Left lung (tissue), 10 donors: Measurements from ENCODE around the gene EID1. TPM values are rescaled to one million over a fixed set of nuclear protein-coding genes. Genes with fewer than 3 reads are reported as not detected.
"Not testable (repeated sequence)": the region's sequence is repeated elsewhere in the genome, so short reads cannot be mapped to it uniquely, and the experiment has no call there.

ENCODE experiments used
- ATAC-seq: fragments of 200-7000 bp; cut with Tn5 transposase; one replicate; pipeline ENCODE4 v1.9.1; 2020; ENCODE audit warnings: moderate library complexity
- DNase-seq, 4 donors: peaks; one replicate each; pipeline ENCODE4 v3.0.0-alpha.2; 2013 to 2020
- H3K27ac ChIP-seq, 2 donors: fragments of 200-600 bp; sonication (generic) in 1 of 2; one replicate each; pipeline versions ENCODE4 v1.5.0 to v1.8.0; 2020 to 2021
- H3K27me3 ChIP-seq, 2 donors: fragments of 200-600 bp; sonication (generic) in 1 of 2; one replicate each; pipeline versions ENCODE4 v1.5.0 to v1.8.0; 2020 to 2021
- H3K36me3 ChIP-seq, 2 donors: fragments of 200-600 bp; sonication (generic) in 1 of 2; one replicate each; pipeline versions ENCODE4 v1.5.0 to v1.8.0; 2020 to 2021
- H3K4me1 ChIP-seq, 2 donors: fragments of 200-600 bp; one replicate each; pipeline ENCODE4 v1.8.0; 2021
- H3K4me3 ChIP-seq, 2 donors: fragments of 200-600 bp; sonication (generic) in 1 of 2; one replicate each; pipeline versions ENCODE4 v1.5.0 to v1.8.0; 2020 to 2021; ENCODE audit warnings: mild to moderate bottlenecking in 1 of 2
- H3K9me3 ChIP-seq, 2 donors: fragments of 200-600 bp; sonication (generic) in 1 of 2; one replicate each; pipeline versions ENCODE4 v1.5.0 to v1.8.0; 2020 to 2021
- intact Hi-C, 2 donors: fragments of 100-400 bp; cut with DNase I; formaldehyde crosslinking; loops; one replicate each; pipeline versions ENCODE4 v1.11.2 to v1.14.2; 2022
- polyA plus RNA-seq, 6 donors: library from polyadenylated mRNA; unstranded; fragments of 120-200 nt; gene quantifications; one replicate each; pipeline ENCODE4 v1.2.1, GENCODE V29; 2013; ENCODE audit not compliant: insufficient read length in 6 of 6
- total RNA-seq, 2 donors: library from RNA; stranded (reverse); fragmentation: NEBNext Ultra II Directional; extraction: Animal tissue kit (Norgen Biotek cat#: 25700); gene quantifications; one replicate each; pipeline ENCODE4 v1.2.1, GENCODE V29; 2021
- TF ChIP-seq, protein P1 (sequence below), 2 donors: fragments of 200-600 bp; sonication (generic) in 1 of 2; IDR thresholded peaks; one replicate each; pipeline versions ENCODE4 v1.5.0 to v1.8.0; 2021; ENCODE audit warnings: antibody characterized with exemption in 2 of 2
- donor health status: DM: no; HTN: yes; CAD: no.
- donor health status: DM: no; HTN: no; CAD: no.

Gene EID1
- total and polyA plus RNA-seq, 8 donors: 80.2 to 301 (median 274) TPM

DNA sequence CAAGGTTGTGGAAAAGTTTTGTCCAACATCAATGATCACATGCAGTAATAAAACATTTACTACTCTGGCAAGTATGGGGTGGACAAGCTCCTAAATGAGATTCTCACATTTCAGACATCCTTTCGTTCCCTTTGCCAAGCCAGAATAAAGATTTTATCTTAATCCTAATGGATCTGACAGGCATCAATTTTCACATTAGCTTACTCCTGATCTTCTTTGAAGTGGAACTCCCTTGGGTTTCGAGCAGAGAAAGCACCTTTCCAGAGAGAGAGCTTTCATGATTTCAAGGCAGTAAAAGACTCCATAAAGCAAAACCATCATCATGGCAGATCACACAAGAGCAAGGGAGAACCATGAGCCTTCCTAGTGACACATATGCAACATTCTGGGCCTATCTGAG is 27.3 kb upstream of the EID1 start:
- no peak overlapping the region for H3K4me3 ChIP-seq

DNA sequence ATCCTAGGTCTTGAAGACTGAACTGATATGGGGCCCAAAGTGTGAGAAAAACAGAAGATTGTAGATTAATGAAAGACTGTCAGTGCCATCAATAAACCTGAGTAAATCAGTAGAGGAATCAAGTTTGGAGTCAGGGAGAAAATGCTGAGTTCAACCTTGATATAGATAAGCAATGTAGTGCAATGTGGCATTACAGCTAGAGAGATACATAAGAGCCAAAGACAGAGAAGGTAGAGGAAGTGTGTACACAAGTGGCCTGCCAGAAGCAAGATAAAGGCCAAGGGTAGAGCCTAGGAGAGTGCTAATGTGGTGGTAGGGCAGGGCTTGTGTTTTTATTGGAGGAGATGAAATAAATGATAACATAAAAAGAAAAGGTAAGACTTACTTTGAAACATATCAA is 26.0 kb upstream of the EID1 start:
- Histone ChIP-seq H3K4me1 (no peaks in the 10 kb centered on the region), H3K36me3 (no peaks in the 10 kb centered on the region), H3K27me3 (no peaks in the 10 kb centered on the region), H3K4me3 (no peak overlapping the region), H3K9me3 (no peaks in the 10 kb centered on the region), H3K27ac (no peak overlapping the region)
- intact Hi-C loops: no loop called here
- no peak for ATAC-seq
- TF ChIP-seq, protein P1, sequence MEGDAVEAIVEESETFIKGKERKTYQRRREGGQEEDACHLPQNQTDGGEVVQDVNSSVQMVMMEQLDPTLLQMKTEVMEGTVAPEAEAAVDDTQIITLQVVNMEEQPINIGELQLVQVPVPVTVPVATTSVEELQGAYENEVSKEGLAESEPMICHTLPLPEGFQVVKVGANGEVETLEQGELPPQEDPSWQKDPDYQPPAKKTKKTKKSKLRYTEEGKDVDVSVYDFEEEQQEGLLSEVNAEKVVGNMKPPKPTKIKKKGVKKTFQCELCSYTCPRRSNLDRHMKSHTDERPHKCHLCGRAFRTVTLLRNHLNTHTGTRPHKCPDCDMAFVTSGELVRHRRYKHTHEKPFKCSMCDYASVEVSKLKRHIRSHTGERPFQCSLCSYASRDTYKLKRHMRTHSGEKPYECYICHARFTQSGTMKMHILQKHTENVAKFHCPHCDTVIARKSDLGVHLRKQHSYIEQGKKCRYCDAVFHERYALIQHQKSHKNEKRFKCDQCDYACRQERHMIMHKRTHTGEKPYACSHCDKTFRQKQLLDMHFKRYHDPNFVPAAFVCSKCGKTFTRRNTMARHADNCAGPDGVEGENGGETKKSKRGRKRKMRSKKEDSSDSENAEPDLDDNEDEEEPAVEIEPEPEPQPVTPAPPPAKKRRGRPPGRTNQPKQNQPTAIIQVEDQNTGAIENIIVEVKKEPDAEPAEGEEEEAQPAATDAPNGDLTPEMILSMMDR (IDR thresholded peaks at IDR 0.05): no peak
- no peak for DNase-seq

More for the DNA sequence above, 27.3 kb upstream of the EID1 start:
- no peaks in the 10 kb centered on the region for H3K27me3 ChIP-seq
- intact Hi-C loops: no loop called here
- no peak overlapping the region for H3K27ac ChIP-seq
- H3K4me1 ChIP-seq: no peaks in the 10 kb centered on the region
- no peaks in the 10 kb centered on the region for H3K36me3 ChIP-seq
- TF ChIP-seq, protein P1 (IDR thresholded peaks at IDR 0.05): no peak
- no peak for ATAC-seq
- DNase-seq: no peak
- no peaks in the 10 kb centered on the region for H3K9me3 ChIP-seq

DNA sequence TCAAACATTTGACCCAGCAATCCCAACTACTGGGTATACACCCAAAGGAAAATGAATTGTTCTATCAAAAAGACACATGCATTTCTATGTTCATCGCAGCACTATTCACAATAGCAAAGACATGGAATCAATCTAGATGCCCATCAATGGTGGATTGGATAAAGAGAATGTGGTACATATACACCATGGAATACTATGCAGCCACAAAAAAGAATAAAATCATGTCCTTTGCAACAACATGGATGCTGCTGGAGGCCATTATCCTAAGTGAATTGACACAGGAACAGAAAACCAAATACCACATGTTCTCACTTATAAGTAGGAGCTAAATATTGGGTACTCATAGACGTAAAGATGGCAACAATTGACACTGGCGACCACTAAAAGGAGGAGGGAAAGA is 23.5 kb upstream of the EID1 start:
- H3K36me3 ChIP-seq, DNase-seq, H3K4me1 ChIP-seq, H3K4me3 ChIP-seq, ATAC-seq, H3K9me3 ChIP-seq, H3K27ac ChIP-seq, intact Hi-C loops, H3K27me3 ChIP-seq: not testable (repeated sequence)

DNA sequence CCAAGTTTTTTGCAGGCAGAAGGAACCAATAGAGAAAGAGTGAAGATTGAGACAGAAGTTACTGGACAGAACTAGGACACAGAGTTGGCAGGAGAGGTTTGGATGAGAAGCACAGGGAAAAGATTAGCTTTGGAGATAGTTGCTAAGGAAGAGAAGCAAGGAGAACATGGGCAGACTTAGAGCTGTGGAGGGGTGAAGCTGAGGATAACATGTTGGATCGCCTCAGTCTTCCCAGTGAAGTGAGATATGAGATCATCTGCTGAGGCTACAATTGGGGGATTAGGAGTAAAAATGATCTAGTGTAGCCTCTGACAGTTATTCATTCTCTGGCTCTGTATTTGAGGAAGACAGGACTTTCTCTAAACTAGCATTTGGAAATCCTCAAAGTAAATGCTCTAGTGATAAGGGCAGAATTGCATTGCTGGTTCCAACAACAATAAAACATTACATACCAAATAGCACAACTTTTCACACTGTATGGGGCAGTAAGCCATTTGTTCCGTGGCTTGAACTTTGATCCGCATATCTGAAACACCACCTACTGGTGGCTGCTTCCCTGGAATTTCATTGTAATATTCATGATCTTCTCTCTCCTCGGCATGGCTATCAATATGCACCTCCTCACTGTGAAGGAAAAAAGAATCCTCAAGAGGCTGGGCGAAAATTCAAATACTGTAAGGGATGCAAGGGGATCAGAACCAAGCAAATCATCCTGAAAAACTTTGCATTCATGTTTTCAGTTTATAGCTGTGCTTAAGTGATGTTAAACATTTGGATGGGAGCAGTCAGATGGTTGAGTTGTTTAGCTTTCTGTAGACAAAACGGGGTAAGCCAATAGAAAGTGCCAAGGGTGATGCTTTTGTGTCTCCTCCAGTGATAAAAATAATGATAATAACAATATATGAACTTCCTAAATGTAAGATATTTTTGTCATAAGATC is 22.2 kb upstream of the EID1 start:
- Histone ChIP-seq H3K27me3 (no peaks in the 10 kb centered on the region), H3K36me3 (no peaks in the 10 kb centered on the region), H3K9me3 (no peaks in the 10 kb centered on the region), H3K4me1 (no peaks in the 10 kb centered on the region), H3K27ac (no peak overlapping the region), H3K4me3 (no peak overlapping the region)
- intact Hi-C loops: no loop called here
- peak in 2 of 4 donors; percentile 25 to 41 for DNase-seq
- TF ChIP-seq, protein P1 (IDR thresholded peaks at IDR 0.05): no peak
- ATAC-seq: peak; percentile 83

DNA sequence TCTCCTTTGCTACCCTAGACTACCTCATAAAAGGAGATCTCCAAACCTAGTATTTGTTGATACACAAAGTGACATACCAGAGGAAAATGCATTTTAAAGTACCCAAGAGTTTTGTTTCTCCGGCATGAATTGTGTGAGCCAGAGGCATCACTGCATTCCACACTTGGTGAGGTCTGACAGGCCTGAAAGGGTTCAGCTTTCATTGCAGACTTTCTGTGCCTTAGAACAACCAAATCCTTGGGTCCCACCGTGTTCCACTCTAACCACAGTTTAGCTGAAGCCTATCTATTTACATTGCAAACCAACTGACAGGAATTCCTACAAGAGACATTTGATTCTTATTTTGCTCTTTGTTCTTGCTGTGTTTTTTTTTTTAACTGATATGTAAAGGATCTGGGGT is 21.0 kb upstream of the EID1 start:
- Histone ChIP-seq H3K36me3 (no peaks in the 10 kb centered on the region), H3K9me3 (no peaks in the 10 kb centered on the region), H3K4me1 (no peaks in the 10 kb centered on the region), H3K27ac (no peak overlapping the region), H3K4me3 (no peak overlapping the region), H3K27me3 (no peaks in the 10 kb centered on the region)
- TF ChIP-seq, protein P1 (IDR thresholded peaks at IDR 0.05): no peak
- ATAC-seq (no peak), DNase-seq (no peak)
- intact Hi-C loops: no loop called here
